Neuronal stem cell (in vitro differentiated cells): Measurements from ENCODE around the gene YPEL5.

Source experiments
- DNase-seq: peaks from one replicate; pipeline ENCODE4 v3.0.0-alpha.2; 2013; ENCODE audit warnings: low spot score
- H2AFZ ChIP-seq: one replicate; pipeline ENCODE4 v1.6.1; 2013; ENCODE audit warnings: mild to moderate bottlenecking, low read length, inconsistent platforms
- H2AK5ac ChIP-seq: 2 replicates; pipeline ENCODE4 v1.6.1; 2013; ENCODE audit warnings: low read depth, mild to moderate bottlenecking, inconsistent platforms, low read length, moderate library complexity, mixed read lengths
- H2BK120ac ChIP-seq: 2 replicates; pipeline ENCODE4 v1.6.1; 2013; ENCODE audit warnings: low read depth, mild to moderate bottlenecking, inconsistent platforms, low read length, moderate library complexity, mixed read lengths
- H2BK12ac ChIP-seq: one replicate; pipeline ENCODE4 v1.6.1; 2013; ENCODE audit warnings: low read length, inconsistent platforms
- H2BK15ac ChIP-seq: 2 replicates; pipeline ENCODE4 v1.6.1; 2013; ENCODE audit warnings: mild to moderate bottlenecking, low read length, inconsistent platforms, mixed read lengths
- H2BK5ac ChIP-seq: one replicate; pipeline ENCODE4 v1.6.1; 2013; ENCODE audit warnings: inconsistent platforms, mild to moderate bottlenecking, low read length, moderate library complexity
- H3K14ac ChIP-seq: one replicate; pipeline ENCODE4 v1.6.1; 2013; ENCODE audit warnings: low read length, inconsistent platforms
- H3K18ac ChIP-seq: 2 replicates; pipeline ENCODE4 v1.6.1; 2013; ENCODE audit warnings: low read length, inconsistent platforms
- H3K23ac ChIP-seq: 2 replicates; pipeline ENCODE4 v1.6.1; 2013; ENCODE audit warnings: low read depth, mild to moderate bottlenecking, mixed read lengths, low read length, inconsistent platforms; ENCODE audit not compliant: poor library complexity
- H3K27ac ChIP-seq: replicated peaks from 3 replicates; pipeline ENCODE4 v1.5.1; 2013; ENCODE audit warnings: low read length, inconsistent platforms
- H3K27me3 ChIP-seq, 3 experiments: 2 replicates each; pipeline ENCODE4 v1.6.1; 2013; ENCODE audit warnings: low read length in 3 of 3, mild to moderate bottlenecking in 2 of 3, inconsistent platforms in 1 of 3, low read depth in 1 of 3, mixed read lengths in 1 of 3, moderate library complexity in 1 of 3; ENCODE audit not compliant: control insufficient read depth in 3 of 3, insufficient read depth in 3 of 3
- H3K36me3 ChIP-seq, 2 donors: replicated peaks in 1 of 2; 2 replicates each; pipeline ENCODE4 v1.6.1; 2013; ENCODE audit warnings: low read length in 2 of 2; ENCODE audit not compliant: control insufficient read depth in 2 of 2, insufficient read depth in 2 of 2
- H3K4ac ChIP-seq: 2 replicates; pipeline ENCODE4 v1.6.1; 2013; ENCODE audit warnings: inconsistent platforms, mild to moderate bottlenecking, low read length, moderate library complexity
- H3K4me1 ChIP-seq, 2 donors: 1 replicate in 1 of 2; 2 replicates in 1 of 2; pipeline ENCODE4 v1.6.1; 2013; ENCODE audit warnings: low read length in 2 of 2, low read depth in 1 of 2; ENCODE audit not compliant: control insufficient read depth in 2 of 2, insufficient read depth in 1 of 2
- H3K4me2 ChIP-seq: one replicate; pipeline ENCODE4 v1.6.1; 2013; ENCODE audit warnings: mild to moderate bottlenecking, low read length, inconsistent platforms; ENCODE audit not compliant: insufficient read depth, poor library complexity, severe bottlenecking
- H3K4me3 ChIP-seq, 2 donors: 2 replicates each; pipeline ENCODE4 v1.5.1; 2013; ENCODE audit warnings: low read length in 2 of 2, mild to moderate bottlenecking in 2 of 2, inconsistent platforms in 1 of 2, moderate library complexity in 1 of 2
- H3K79me1 ChIP-seq: one replicate; pipeline ENCODE4 v1.6.1; 2013; ENCODE audit warnings: low read depth, mild to moderate bottlenecking, inconsistent platforms, low read length, moderate library complexity
- H3K9ac ChIP-seq: one replicate; pipeline ENCODE4 v1.6.1; 2013; ENCODE audit warnings: mild to moderate bottlenecking, low read depth, low read length, inconsistent platforms; ENCODE audit not compliant: poor library complexity
- H3K9me3 ChIP-seq, 2 donors: replicated peaks in 1 of 2; 2 replicates each; pipeline versions ENCODE3 to v1.6.1; 2013; ENCODE audit warnings: low read length in 2 of 2, mild to moderate bottlenecking in 2 of 2, inconsistent platforms in 1 of 2, low read depth in 1 of 2, mixed read lengths in 1 of 2, moderate library complexity in 1 of 2; ENCODE audit not compliant: control insufficient read depth in 2 of 2, insufficient read depth in 1 of 2
- H4K8ac ChIP-seq: one replicate; pipeline ENCODE4 v1.6.1; 2013; ENCODE audit warnings: low read depth, mild to moderate bottlenecking, inconsistent platforms, low read length, moderate library complexity
- H4K91ac ChIP-seq: one replicate; pipeline ENCODE4 v1.6.1; 2013; ENCODE audit warnings: low read length, low read depth, mild to moderate bottlenecking, inconsistent platforms; ENCODE audit not compliant: poor library complexity
- WGBS, 2 donors: extraction: QIAGEN DNeasy Blood & Tissue Kit; methylation state at CpG; one replicate each; pipeline ENCODE4 v1.1.7; 2013; ENCODE audit warnings: missing lambda C conversion rate in 2 of 2, mixed read lengths in 1 of 2; ENCODE audit not compliant: insufficient read length in 2 of 2, insufficient replicate concordance in 1 of 2; ENCODE audit errors: extremely low coverage in 2 of 2; 5-methylcytosine and 5-hydroxymethylcytosine counted together

Gene YPEL5

DNA sequence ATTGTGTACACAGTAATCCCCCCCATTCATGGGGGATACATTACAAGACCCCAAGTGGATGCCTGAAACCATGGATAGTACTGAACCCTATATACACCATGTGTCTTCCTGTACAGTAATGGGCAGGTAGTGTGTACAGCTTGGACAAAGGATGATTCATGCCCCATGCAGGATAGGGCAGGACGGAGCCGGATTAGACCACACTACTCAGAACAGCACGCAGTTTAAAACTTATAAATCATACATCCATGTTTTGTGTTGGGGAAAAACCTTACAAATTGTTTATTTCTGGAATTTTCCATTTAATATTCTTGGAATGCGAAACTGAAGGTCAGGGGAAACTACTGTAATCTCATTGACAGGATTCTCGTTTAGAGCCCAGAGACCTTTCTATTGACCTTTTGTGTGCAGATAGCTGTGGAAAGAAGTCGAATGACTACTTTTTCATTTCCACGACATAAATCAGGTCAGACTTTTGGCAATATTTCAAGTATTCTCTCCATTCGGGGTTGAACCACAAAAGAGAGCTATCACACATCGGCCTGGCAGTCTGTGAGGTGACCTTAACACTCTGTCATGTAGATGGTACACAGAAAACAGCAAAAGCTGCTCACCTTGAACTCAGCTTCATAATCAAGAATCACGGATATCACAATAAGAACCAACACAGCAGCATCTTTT, 9.9 kb upstream of the YPEL5 start:
- H3K4me3 ChIP-seq, result no peak overlapping the region
- H3K18ac ChIP-seq, result no peak overlapping the region
- DNase-seq, result no peak
- H2AFZ ChIP-seq, result no peak overlapping the region
- H2BK15ac ChIP-seq, result no peak overlapping the region
- H3K27ac ChIP-seq, result no peak overlapping the region
- no peak overlapping the region for H3K4me2 ChIP-seq
- no peak overlapping the region for H2AK5ac ChIP-seq
- H2BK120ac ChIP-seq, result no peak overlapping the region
- no peaks in the 10 kb centered on the region for H3K79me1 ChIP-seq
- H3K9me3 ChIP-seq, result no peaks in the 10 kb centered on the region
- H3K36me3 ChIP-seq, result no peaks in the 10 kb centered on the region
- no peak overlapping the region for H3K9ac ChIP-seq
- no peak overlapping the region for H3K23ac ChIP-seq
- H3K4ac ChIP-seq, result no peak overlapping the region
- no peak overlapping the region for H3K14ac ChIP-seq
- no peak overlapping the region for H4K8ac ChIP-seq
- H4K91ac ChIP-seq, result no peak overlapping the region
- no CpG with 5 or more reads among the region's 10 CpGs for WGBS, 2 donors
- no peaks in the 10 kb centered on the region for H3K4me1 ChIP-seq
- H3K27me3 ChIP-seq, result peaks cover 0 to 34% (median 0%) of the 10 kb centered on the region in 3 experiments
- no peak overlapping the region for H2BK5ac ChIP-seq
- H2BK12ac ChIP-seq, result no peak overlapping the region

- H3K79me1 ChIP-seq, result no peaks in the 10 kb centered on the region
- WGBS, 2 donors, result no CpG with 5 or more reads among the region's 6 CpGs
- H3K4me1 ChIP-seq, result no peaks in the 10 kb centered on the region
- no peak overlapping the region for H2BK120ac ChIP-seq
- no peak overlapping the region for H2AFZ ChIP-seq
- H3K14ac ChIP-seq, result no peak overlapping the region
- no peak overlapping the region for H2AK5ac ChIP-seq
- no peaks in the 10 kb centered on the region for H3K36me3 ChIP-seq
- no peak overlapping the region for H3K18ac ChIP-seq
- no peak for DNase-seq
- H2BK12ac ChIP-seq, result no peak overlapping the region
- H4K91ac ChIP-seq, result no peak overlapping the region
- no peak overlapping the region for H3K27ac ChIP-seq
- no peak overlapping the region for H3K4me3 ChIP-seq
- no peak overlapping the region for H2BK5ac ChIP-seq
- H3K27me3 ChIP-seq, result peaks cover 0 to 50% (median 0%) of the 10 kb centered on the region in 3 experiments
- no peaks in the 10 kb centered on the region for H3K9me3 ChIP-seq
- no peak overlapping the region for H3K9ac ChIP-seq
- H4K8ac ChIP-seq, result no peak overlapping the region
- H2BK15ac ChIP-seq, result no peak overlapping the region
- H3K23ac ChIP-seq, result no peak overlapping the region
- no peak overlapping the region for H3K4ac ChIP-seq
- no peak overlapping the region for H3K4me2 ChIP-seq
Measured at GRCh38 chr2:30139131-30139870, 7.5 kb upstream of the YPEL5 start.

DNA sequence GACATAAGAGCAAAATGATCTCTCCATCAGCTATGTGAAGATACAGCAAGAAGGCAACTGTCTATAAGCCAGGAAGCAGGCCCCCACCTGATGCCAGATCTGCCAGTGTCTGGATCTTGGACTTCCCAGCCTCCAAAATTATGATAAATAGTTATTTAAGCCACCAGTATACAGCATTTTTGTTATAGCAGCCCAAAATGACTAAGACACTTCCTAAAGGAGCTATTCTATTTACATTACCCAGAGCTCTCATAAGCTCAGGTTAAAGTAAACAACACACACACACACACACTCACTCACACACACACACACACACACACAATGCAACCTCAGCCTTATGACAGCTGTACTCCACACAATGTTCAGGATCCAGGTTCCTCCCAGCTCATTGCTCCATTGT, 5.7 kb upstream of the YPEL5 start:
- Histone ChIP-seq H3K18ac (no peak overlapping the region), H3K4me1 (no peaks in the 10 kb centered on the region), H4K8ac (no peak overlapping the region), H3K36me3 (no peaks in the 10 kb centered on the region), H3K9ac (no peak overlapping the region), H2AK5ac (no peak overlapping the region), H3K9me3 (no peaks in the 10 kb centered on the region), H3K79me1 (no peaks in the 10 kb centered on the region), H3K23ac (no peak overlapping the region), H3K4me2 (no peak overlapping the region), H2BK12ac (no peak overlapping the region), H4K91ac (no peak overlapping the region), H3K4me3 (no peak overlapping the region), H3K4ac (no peak overlapping the region), H2BK15ac (no peak overlapping the region), H3K27me3 (peaks cover 0 to 37% (median 2%) of the 10 kb centered on the region in 3 experiments), H3K27ac (no peak overlapping the region), H2BK5ac (no peak overlapping the region), H3K14ac (no peak overlapping the region), H2BK120ac (no peak overlapping the region), H2AFZ (no peak overlapping the region)
- DNase-seq, result no peak

DNA sequence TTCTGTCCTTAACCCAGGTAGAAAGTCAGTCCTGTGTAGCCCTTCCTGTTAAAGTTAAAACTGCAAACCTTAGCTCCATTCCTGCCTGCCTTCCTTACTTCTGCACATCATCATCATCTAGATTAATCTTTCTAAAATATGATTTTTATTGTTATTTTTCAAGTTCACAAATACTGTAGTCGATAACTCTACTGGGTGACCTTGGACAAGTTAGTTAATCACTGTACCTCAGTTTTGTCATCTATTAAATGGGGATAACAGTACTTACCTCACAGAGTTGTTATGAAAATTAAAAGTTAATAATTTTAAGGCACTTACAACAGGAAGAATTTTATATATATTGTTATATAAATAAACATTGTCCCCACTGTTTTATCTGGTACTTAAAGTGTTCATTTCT, 2.5 kb upstream of the YPEL5 start:
- Histone ChIP-seq H3K18ac (no peak overlapping the region), H3K9ac (no peak overlapping the region), H3K4ac (no peak overlapping the region), H3K14ac (no peak overlapping the region), H3K23ac (no peak overlapping the region), H3K36me3 (peaks cover 0 to 5% of the 10 kb centered on the region in 2 donors), H2BK5ac (no peak overlapping the region), H2BK15ac (no peak overlapping the region), H2BK12ac (no peak overlapping the region), H2AK5ac (no peak overlapping the region), H4K91ac (no peak overlapping the region), H2AFZ (no peak overlapping the region), H3K4me2 (no peak overlapping the region), H3K9me3 (no peaks in the 10 kb centered on the region), H3K4me1 (peaks cover 2 to 5% of the 10 kb centered on the region in 2 donors), H3K79me1 (no peaks in the 10 kb centered on the region), H2BK120ac (no peak overlapping the region), H3K27ac (no peak overlapping the region), H4K8ac (no peak overlapping the region), H3K4me3 (no peak overlapping the region), H3K27me3 (peaks cover 0 to 29% (median 2%) of the 10 kb centered on the region in 3 experiments)
- no peak for DNase-seq
- WGBS, 2 donors, result no CpG with 5 or more reads among the region's 1 CpG
